K562 (cell line): Measurements from ENCODE around the gene DIS3L2. TPM values are rescaled to one million over a fixed set of nuclear protein-coding genes. Genes with fewer than 3 reads are reported as not detected.

Experiments
- ATAC-seq: fragments of 200-7000 bp; cut with Tn5 transposase; 3 replicates; pipeline ENCODE4 v1.9.1; 2020; ENCODE audit warnings: moderate library complexity
- BruUV-seq: library from RNA; stranded (reverse); fragments of 400-500 nt; replicated peaks from 2 replicates; lab custom pipeline; 2021; lab: Mats Ljungman, UMichigan
- CTCF ChIA-PET: fragments of 300-600 bp; formaldehyde crosslinking; extraction: SDS; loops from one replicate; lab custom pipeline; 2021; ENCODE audit warnings: low intra/inter-chr PET ratio; lab: Yijun Ruan, JAX
- POLR2A ChIA-PET: fragments of 300-600, 350-650 bp; sonication (Branson Sonifier 250); formaldehyde crosslinking; extraction: SDS; loops from one replicate; lab custom pipeline; 2021; ENCODE audit warnings: antibody characterized with exemption, inconsistent platforms; lab: Yijun Ruan, JAX
- DNase-seq, 4 experiments: peaks; one replicate each; pipeline versions ENCODE4 v3.0.0 to v3.0.0-alpha.2; 2011 to 2018; ENCODE audit warnings: low spot score in 3 of 4, mixed read lengths in 3 of 4; ENCODE audit errors: extremely low read depth in 1 of 4
- FAIRE-seq: peaks from 2 replicates; lab custom pipeline; 2011; peaks lifted over from hg19 to GRCh38; lab: Jason Lieb, UNC
- H2AFZ ChIP-seq: 2 replicates; pipeline ENCODE4 v1.6.0; 2011; ENCODE audit warnings: low read depth, low read length, control low read depth, inconsistent platforms
- H3K27ac ChIP-seq: fragments of 200-600 bp; 3 replicates; pipeline ENCODE4 v1.8.0; 2011; ENCODE audit warnings: low read depth, mild to moderate bottlenecking, control low read depth, inconsistent platforms, low read length, moderate library complexity, mixed read lengths; ENCODE audit errors: extremely low read depth
- H3K27me3 ChIP-seq, 2 experiments: fragments of 300-600 bp in 1 of 2; 2 replicates in 1 of 2; 3 replicates in 1 of 2; pipeline versions ENCODE4 v1.6.0 to v1.8.0; 2011; ENCODE audit warnings: inconsistent platforms in 2 of 2, low read length in 2 of 2, mild to moderate bottlenecking in 1 of 2, mixed read lengths in 1 of 2, moderate library complexity in 1 of 2; ENCODE audit not compliant: control insufficient read depth in 2 of 2, insufficient read depth in 2 of 2
- H3K36me3 ChIP-seq: fragments of 300-600 bp; 3 replicates; pipeline ENCODE4 v1.8.0; 2011; ENCODE audit warnings: mild to moderate bottlenecking, low read length, inconsistent platforms; ENCODE audit not compliant: control insufficient read depth, insufficient read depth
- H3K4me1 ChIP-seq, 2 experiments: fragments of 200-600 bp in 1 of 2; replicated peaks in 1 of 2; 2 replicates in 1 of 2; 3 replicates in 1 of 2; pipeline versions ENCODE4 v1.5.1 to v1.8.0; 2011; ENCODE audit warnings: inconsistent platforms in 2 of 2, low read length in 2 of 2, mild to moderate bottlenecking in 1 of 2, mixed read lengths in 1 of 2, moderate library complexity in 1 of 2; ENCODE audit not compliant: control insufficient read depth in 2 of 2, insufficient read depth in 2 of 2
- H3K4me2 ChIP-seq: 2 replicates; pipeline ENCODE4 v1.6.1; 2011; ENCODE audit warnings: low read length, control low read depth, inconsistent platforms, mixed read lengths; ENCODE audit not compliant: insufficient read depth
- H3K4me3 ChIP-seq: fragments of 200-600 bp; sonication (generic), shearing (Covaris generic); 2 replicates; pipeline ENCODE4 v1.5.1; 2016; ENCODE audit warnings: control low read depth, inconsistent platforms
- H3K79me2 ChIP-seq: fragments of 200-600 bp; 3 replicates; pipeline ENCODE4 v1.8.0; 2011; ENCODE audit warnings: low read length, inconsistent platforms; ENCODE audit not compliant: control insufficient read depth, insufficient read depth
- H3K9ac ChIP-seq, 2 experiments: 2 replicates each; pipeline versions ENCODE4 v1.6.0 to v1.6.1; 2011; ENCODE audit warnings: low read depth in 2 of 2, low read length in 2 of 2, control low read depth in 1 of 2, inconsistent platforms in 1 of 2, mild to moderate bottlenecking in 1 of 2, mixed read lengths in 1 of 2; ENCODE audit not compliant: insufficient read depth in 1 of 2
- H3K9me1 ChIP-seq: one replicate; pipeline ENCODE4 v1.6.0; 2011; ENCODE audit warnings: inconsistent platforms, mild to moderate bottlenecking, low read length, moderate library complexity; ENCODE audit not compliant: control insufficient read depth, insufficient read depth
- H3K9me3 ChIP-seq: replicated peaks from 2 replicates; pipeline ENCODE4 v1.5.1; 2011; ENCODE audit warnings: low read depth, low read length, inconsistent platforms; ENCODE audit not compliant: control insufficient read depth, insufficient read depth
- H4K20me1 ChIP-seq: replicated peaks from 2 replicates; pipeline ENCODE4 v1.6.1; 2011; ENCODE audit warnings: low read length, inconsistent platforms, mixed read lengths; ENCODE audit not compliant: control insufficient read depth, insufficient read depth
- ELK3 ChIP-seq: fragments of 450-650 bp; formaldehyde crosslinking; IDR thresholded peaks from 2 replicates; pipeline ENCODE4 v1.4.0; 2020; ENCODE audit warnings: mild to moderate bottlenecking
- GTF2F1 ChIP-seq: IDR thresholded peaks from 2 replicates; pipeline ENCODE4 v1.6.1; 2011; ENCODE audit warnings: low read depth, low read length, improper control_type of control experiment
- NCOA6 ChIP-seq: fragments of 450-650 bp; IDR thresholded peaks from 2 replicates; pipeline ENCODE4 v1.6.1; 2017; ENCODE audit warnings: mild to moderate bottlenecking
- PATZ1 ChIP-seq: fragments of 250-450 bp; sonication (Bioruptor Pico); IDR thresholded peaks from 2 replicates; pipeline ENCODE4 v1.5.0; 2020; ENCODE audit warnings: mild to moderate bottlenecking, borderline replicate concordance
- U2AF2 ChIP-seq: fragments of 200-400 bp; formaldehyde crosslinking; optimal IDR thresholded peaks from 2 replicates; pipeline ENCODE3; 2017; ENCODE audit warnings: low read depth, mild to moderate bottlenecking, low read length
- ZNF316 ChIP-seq: fragments of 450-650 bp; IDR thresholded peaks from 2 replicates; pipeline ENCODE4 v1.6.1; 2016
- ZNF766 ChIP-seq: fragments of 200-800 bp; sonication (Bioruptor generic); conservative IDR thresholded peaks from 2 replicates; pipeline ENCODE4 v1.6.1; 2016; ENCODE audit warnings: missing genetic modification characterization, missing compliant biosample characterization
- WGBS: fragments of 100-300 bp; shearing (Covaris generic); methylation state at CpG from one replicate; pipeline ENCODE4 v1.1.6; 2016; ENCODE audit warnings: low coverage, mixed read lengths; ENCODE audit not compliant: insufficient coverage; ENCODE audit errors: missing lambda C conversion rate; 5-methylcytosine and 5-hydroxymethylcytosine counted together
- in situ Hi-C: fragments of 300-500 bp; cut with MboI; formaldehyde crosslinking; loops from 4 replicates; pipeline ENCODE4 v1.15.0; 2018; ENCODE audit warnings: inconsistent platforms, mixed read lengths
- intact Hi-C: fragments of 100-400 bp; cut with micrococcal nuclease; formaldehyde crosslinking; loops from 2 replicates; pipeline ENCODE4 v1.14.2; 2022
- polyA plus RNA-seq, 8 experiments: library from polyadenylated mRNA; depleted of rRNA in 4 of 8; stranded (reverse) in 5 of 8; unstranded in 3 of 8; fragments of >200 nt; fragmentation: Nextera tagmentation in 2 of 8; fragmentation: Illumina TruSeq in 1 of 8; extraction: Ambion mirVana in 2 of 8; extraction: Trizol in 1 of 8; gene quantifications; 2 replicates each; pipeline versions ENCODE4 v1.2.1 to v1.2.3, GENCODE V29; 2011 to 2014; ENCODE audit warnings: inconsistent platforms in 1 of 8, missing spikeins in 1 of 8
- total RNA-seq, 7 experiments: library from RNA; depleted of rRNA in 6 of 7; stranded (reverse); fragments of >200 nt in 6 of 7; fragmentation: Illumina TruSeq in 2 of 7; extraction: Trizol in 2 of 7; gene quantifications; 2 replicates each; pipeline versions ENCODE4 v1.2.1 to v1.2.3, GENCODE V29; 2011 to 2021; ENCODE audit warnings: low replicate concordance in 1 of 7
- TF ChIP-seq, protein P1 (sequence below): fragments of 450-650 bp; conservative IDR thresholded peaks from 2 replicates; pipeline ENCODE4 v1.6.1; 2016; ENCODE audit warnings: missing genetic modification characterization, low read depth, mild to moderate bottlenecking, control low read depth, missing compliant biosample characterization
- TF ChIP-seq, protein P2 (sequence below): fragments of 450-650 bp; IDR thresholded peaks from 2 replicates; pipeline ENCODE4 v1.6.1; 2017; ENCODE audit warnings: antibody characterized with exemption

DIS3L2 gene
- total and polyA plus RNA-seq, 9 of the 15 experiments (the other 6 are each of a cell fraction or from before 2014, with no cell fraction given), result 1.5 to 19.2 (median 11.2) TPM

DNA sequence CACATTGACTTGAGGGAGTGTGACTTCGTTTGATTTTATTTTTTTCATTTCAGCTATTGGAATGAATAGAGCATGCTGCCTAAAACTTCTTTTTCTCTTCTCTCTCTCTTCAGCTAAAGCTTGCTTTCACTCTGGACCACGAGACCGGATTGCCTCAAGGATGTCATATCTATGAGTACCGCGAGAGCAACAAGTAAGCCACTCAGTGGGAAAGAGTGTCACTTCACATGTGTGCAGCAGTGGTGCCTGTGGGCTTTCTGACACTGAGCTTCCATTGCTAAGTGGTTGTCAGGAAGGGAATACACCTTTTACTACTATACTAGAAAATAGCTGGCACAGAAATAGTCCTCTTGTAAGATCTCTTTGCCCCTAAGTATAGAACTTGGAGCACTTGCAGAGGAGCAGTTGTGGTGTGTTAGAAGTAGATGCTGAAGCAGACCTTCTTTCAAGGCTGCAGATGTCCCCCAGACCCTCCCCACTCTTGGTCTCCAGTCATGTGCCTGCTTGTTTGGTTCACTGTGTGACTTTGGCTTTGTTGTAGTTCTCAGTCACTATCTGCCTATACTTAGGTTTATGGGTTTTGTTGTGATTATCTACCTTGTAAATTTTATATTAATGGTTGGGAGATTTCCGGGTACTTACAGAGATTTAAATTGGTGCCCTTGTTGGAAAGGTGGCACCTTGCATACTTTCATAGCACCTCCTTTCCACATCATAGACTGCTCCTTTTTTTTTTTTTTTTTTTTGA, 338.6 kb downstream of the DIS3L2 start:
- ATAC-seq (no peak), FAIRE-seq (no peak), DNase-seq (no peak)
- BruUV-seq, result no TSS peak
- H3K4me2 ChIP-seq, result no peak overlapping the region
- in situ Hi-C loops, result loop anchor here (10.0 kb wide), 1 partner anchor 395 kb away; no protein-coding TSS in a partner anchor
- no peaks in the 10 kb centered on the region for H3K9me1 ChIP-seq
- ChIA-PET POLR2A (no interaction called here), CTCF (no interaction called here)
- TF ChIP-seq PATZ1 (CRISPR knock-in tag) (no peak), ZNF766 (CRISPR knock-in tag) (no peak), NCOA6 (no peak), GTF2F1 (no peak), ELK3 (CRISPR knock-in tag) (no peak), U2AF2 (no peak), ZNF316 (no peak)
- TF ChIP-seq, protein P1, sequence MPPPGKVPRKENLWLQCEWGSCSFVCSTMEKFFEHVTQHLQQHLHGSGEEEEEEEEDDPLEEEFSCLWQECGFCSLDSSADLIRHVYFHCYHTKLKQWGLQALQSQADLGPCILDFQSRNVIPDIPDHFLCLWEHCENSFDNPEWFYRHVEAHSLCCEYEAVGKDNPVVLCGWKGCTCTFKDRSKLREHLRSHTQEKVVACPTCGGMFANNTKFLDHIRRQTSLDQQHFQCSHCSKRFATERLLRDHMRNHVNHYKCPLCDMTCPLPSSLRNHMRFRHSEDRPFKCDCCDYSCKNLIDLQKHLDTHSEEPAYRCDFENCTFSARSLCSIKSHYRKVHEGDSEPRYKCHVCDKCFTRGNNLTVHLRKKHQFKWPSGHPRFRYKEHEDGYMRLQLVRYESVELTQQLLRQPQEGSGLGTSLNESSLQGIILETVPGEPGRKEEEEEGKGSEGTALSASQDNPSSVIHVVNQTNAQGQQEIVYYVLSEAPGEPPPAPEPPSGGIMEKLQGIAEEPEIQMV (tag), result no peak
- TF ChIP-seq, protein P2, sequence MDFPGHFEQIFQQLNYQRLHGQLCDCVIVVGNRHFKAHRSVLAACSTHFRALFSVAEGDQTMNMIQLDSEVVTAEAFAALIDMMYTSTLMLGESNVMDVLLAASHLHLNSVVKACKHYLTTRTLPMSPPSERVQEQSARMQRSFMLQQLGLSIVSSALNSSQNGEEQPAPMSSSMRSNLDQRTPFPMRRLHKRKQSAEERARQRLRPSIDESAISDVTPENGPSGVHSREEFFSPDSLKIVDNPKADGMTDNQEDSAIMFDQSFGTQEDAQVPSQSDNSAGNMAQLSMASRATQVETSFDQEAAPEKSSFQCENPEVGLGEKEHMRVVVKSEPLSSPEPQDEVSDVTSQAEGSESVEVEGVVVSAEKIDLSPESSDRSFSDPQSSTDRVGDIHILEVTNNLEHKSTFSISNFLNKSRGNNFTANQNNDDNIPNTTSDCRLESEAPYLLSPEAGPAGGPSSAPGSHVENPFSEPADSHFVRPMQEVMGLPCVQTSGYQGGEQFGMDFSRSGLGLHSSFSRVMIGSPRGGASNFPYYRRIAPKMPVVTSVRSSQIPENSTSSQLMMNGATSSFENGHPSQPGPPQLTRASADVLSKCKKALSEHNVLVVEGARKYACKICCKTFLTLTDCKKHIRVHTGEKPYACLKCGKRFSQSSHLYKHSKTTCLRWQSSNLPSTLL, result no peak
- 73% methylated on average over 6 of the region's 6 CpGs for WGBS
- H3K27me3 ChIP-seq, result no peaks in the 10 kb centered on the region
- H3K27ac ChIP-seq, result no peak overlapping the region
- intact Hi-C loops, result no loop called here
- H3K9ac ChIP-seq, result no peak overlapping the region
- H3K4me1 ChIP-seq, result no peaks in the 10 kb centered on the region
- no peak overlapping the region for H3K4me3 ChIP-seq
- no peak overlapping the region for H2AFZ ChIP-seq
- no peaks in the 10 kb centered on the region for H4K20me1 ChIP-seq
- no peaks in the 10 kb centered on the region for H3K79me2 ChIP-seq
- H3K9me3 ChIP-seq, result no peaks in the 10 kb centered on the region
- no peaks in the 10 kb centered on the region; the same call in 2 of the 3 replicates for H3K36me3 ChIP-seq
